ENCODE results near the gene TULP1. TPM values are rescaled to one million over a fixed set of nuclear protein-coding genes. Genes with fewer than 3 reads are reported as not detected.

TULP1 gene
- total and polyA plus RNA-seq, 2 of the 8 experiments (the other 6 are each of a cell fraction or from before 2014, with no cell fraction given), result 3.2 to 6.8 TPM

GRCh38 chr6:35489066-35489465 lies 23.6 kb downstream of the TULP1 start:
- H3K27me3 ChIP-seq (replicated peaks in 1 of 4; ENCODE audit: control insufficient read depth in 3 of 4, extremely low read depth in 1 of 4, insufficient read depth in 3 of 4, low read length in 3 of 4), result no peaks in the 10 kb centered on the region
- 74% methylated on average over 1 of the region's 1 CpG; no CpG with 5 or more reads in 1 of the 2 experiments for WGBS, 2 experiments (ENCODE audit: extremely low coverage in 1 of 2, insufficient coverage in 1 of 2, insufficient read length in 1 of 2, insufficient replicate concordance in 2 of 2, low coverage in 1 of 2, low lambda C conversion rate in 2 of 2, missing lambda C conversion rate in 1 of 2)
- no peak overlapping the region for H3K27ac ChIP-seq (ENCODE audit: low read depth, low read length)
- H3K18ac ChIP-seq (ENCODE audit: extremely low read depth, low read length), result no peak overlapping the region; the same call in 1 of the 2 replicates
- H4K8ac ChIP-seq (ENCODE audit: extremely low read depth, insufficient read depth, low read length), result no peak overlapping the region
- H2BK20ac ChIP-seq (ENCODE audit: low read length), result no peak overlapping the region
- no peak overlapping the region for H3K23ac ChIP-seq (ENCODE audit: insufficient read length)
- 0 out of 2 replicates have a peak overlapping the region, but pooled peaks have one; percentile 71 for H2BK5ac ChIP-seq (ENCODE audit: low read depth, low read length)
- peaks cover 0 to 32% of the 10 kb centered on the region in 2 experiments; a peak in 2 of 4 replicates for H3K79me2 ChIP-seq (ENCODE audit: control insufficient read depth in 1 of 2, insufficient read depth in 2 of 2, low read length in 2 of 2)
- POLR2A ChIA-PET (ENCODE audit: partially characterized antibody), result interaction anchor here (30.9 to 37.6 kb wide), 2 partner anchors 4 to 11 kb away, joined by 1319 read pairs; partner anchors contain the start of genes RPL10A and TEAD3
- 0 out of 2 replicates have a peak overlapping the region, but pooled peaks have one; percentile 70 for H2AK5ac ChIP-seq (ENCODE audit: low read depth, low read length)
- H3K4me2 ChIP-seq (ENCODE audit: insufficient read depth in 1 of 2, low read depth in 2 of 2, low read length in 2 of 2), result peak overlapping the region in 1 of 2 experiments; percentile 96; a peak in 1 of 4 replicates
- peak overlapping the region; percentile 75; the same call in 1 of the 2 replicates for H2BK12ac ChIP-seq (ENCODE audit: low read depth, low read length)
- H3K9me3 ChIP-seq (ENCODE audit: insufficient read depth in 2 of 2, low read depth in 1 of 2, low read length in 1 of 2), result no peaks in the 10 kb centered on the region
- H4K5ac ChIP-seq (ENCODE audit: insufficient read length, low read depth, low read length), result no peak overlapping the region
- H3K4me3 ChIP-seq (ENCODE audit: extremely low read depth in 1 of 4, insufficient read depth in 2 of 4, low read depth in 3 of 4, low read length in 4 of 4), result no peak overlapping the region
- no peak overlapping the region for H2AFZ ChIP-seq (ENCODE audit: low read length)
- no peak for FAIRE-seq
- CTCF ChIA-PET (ENCODE audit: partially characterized antibody), result interaction anchor here (0.8 to 1.8 kb wide), 3 partner anchors 11 to 32 kb away, joined by 3 to 9 read pairs (median 5); partner anchors contain the start of gene RPL10A
- H3K4ac ChIP-seq (replicated peaks; ENCODE audit: insufficient read length, low read depth, low read length), result no peak overlapping the region
- H3K36me3 ChIP-seq (ENCODE audit: control insufficient read depth in 2 of 4, insufficient read depth in 4 of 4, low read length in 3 of 4), result 0 out of 8 replicates have a peak, but pooled peaks cover 0 to 2% (median 0%) of the 10 kb centered on the region in 4 experiments
- no peak overlapping the region for H2BK120ac ChIP-seq (replicated peaks; ENCODE audit: low read depth, low read length)
- H3K56ac ChIP-seq (replicated peaks; ENCODE audit: insufficient read length, low read depth, low read length), result no peak overlapping the region
- H3K4me1 ChIP-seq (replicated peaks in 1 of 4; ENCODE audit: control insufficient read depth in 3 of 4, insufficient read depth in 4 of 4, low read length in 3 of 4), result peaks cover 36 to 85% (median 70%) of the 10 kb centered on the region in 4 experiments
- H3K14ac ChIP-seq (ENCODE audit: insufficient read length), result no peak overlapping the region
- H3K23me2 ChIP-seq (ENCODE audit: low read depth, low read length), result peaks cover 8% of the 10 kb centered on the region
- H2BK15ac ChIP-seq (ENCODE audit: low read length), result no peak overlapping the region
- no peak overlapping the region for H4K91ac ChIP-seq (replicated peaks; ENCODE audit: insufficient read length, low read length)
- DNase-seq (ENCODE audit: low read depth in 1 of 2, low spot score in 2 of 2), result no peak
- H3K79me1 ChIP-seq (ENCODE audit: low read depth, low read length), result peaks cover 17% of the 10 kb centered on the region
- peaks cover 8 to 22% of the 10 kb centered on the region in 2 experiments for H4K20me1 ChIP-seq (replicated peaks in 1 of 2; ENCODE audit: control insufficient read depth in 1 of 2, insufficient read depth in 2 of 2, low read length in 2 of 2)
- H3K9ac ChIP-seq (replicated peaks in 1 of 4; ENCODE audit: extremely low read depth in 1 of 4, low read depth in 3 of 4, low read length in 3 of 4), result no peak overlapping the region; a peak in 1 of 7 replicates
- TF ChIP-seq, protein P1, sequence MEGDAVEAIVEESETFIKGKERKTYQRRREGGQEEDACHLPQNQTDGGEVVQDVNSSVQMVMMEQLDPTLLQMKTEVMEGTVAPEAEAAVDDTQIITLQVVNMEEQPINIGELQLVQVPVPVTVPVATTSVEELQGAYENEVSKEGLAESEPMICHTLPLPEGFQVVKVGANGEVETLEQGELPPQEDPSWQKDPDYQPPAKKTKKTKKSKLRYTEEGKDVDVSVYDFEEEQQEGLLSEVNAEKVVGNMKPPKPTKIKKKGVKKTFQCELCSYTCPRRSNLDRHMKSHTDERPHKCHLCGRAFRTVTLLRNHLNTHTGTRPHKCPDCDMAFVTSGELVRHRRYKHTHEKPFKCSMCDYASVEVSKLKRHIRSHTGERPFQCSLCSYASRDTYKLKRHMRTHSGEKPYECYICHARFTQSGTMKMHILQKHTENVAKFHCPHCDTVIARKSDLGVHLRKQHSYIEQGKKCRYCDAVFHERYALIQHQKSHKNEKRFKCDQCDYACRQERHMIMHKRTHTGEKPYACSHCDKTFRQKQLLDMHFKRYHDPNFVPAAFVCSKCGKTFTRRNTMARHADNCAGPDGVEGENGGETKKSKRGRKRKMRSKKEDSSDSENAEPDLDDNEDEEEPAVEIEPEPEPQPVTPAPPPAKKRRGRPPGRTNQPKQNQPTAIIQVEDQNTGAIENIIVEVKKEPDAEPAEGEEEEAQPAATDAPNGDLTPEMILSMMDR (IDR thresholded peaks at IDR 0.05; ENCODE audit: control extremely low read depth in 1 of 3, insufficient read depth in 1 of 3, low read depth in 1 of 3, low read length in 3 of 3), result no peak
- TF ChIP-seq KDM1A (IDR thresholded peaks at IDR 0.05; ENCODE audit: borderline replicate concordance, low read length) (no peak), SP4 (IDR thresholded peaks at IDR 0.05; ENCODE audit: low read length) (no peak), SAP30 (IDR thresholded peaks at IDR 0.05; ENCODE audit: insufficient read depth, insufficient replicate concordance, low read length) (no peak), KDM5A (IDR thresholded peaks at IDR 0.05; ENCODE audit: low read length) (no peak), NANOG (IDR thresholded peaks at IDR 0.05; ENCODE audit: insufficient read depth, low read depth, low read length, poor library complexity, severe bottlenecking) (no peak), YY1 (IDR thresholded peaks at IDR 0.05; ENCODE audit: low read depth, low read length) (no peak), E2F6 (IDR thresholded peaks at IDR 0.05) (no peak)
- TF ChIP-seq, protein P2, sequence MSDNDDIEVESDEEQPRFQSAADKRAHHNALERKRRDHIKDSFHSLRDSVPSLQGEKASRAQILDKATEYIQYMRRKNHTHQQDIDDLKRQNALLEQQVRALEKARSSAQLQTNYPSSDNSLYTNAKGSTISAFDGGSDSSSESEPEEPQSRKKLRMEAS (IDR thresholded peaks at IDR 0.05), result no peak
